ENCODE data around the gene NAALADL1.

GRCh38 chr11:65036931-65037330, 21.4 kb downstream of the NAALADL1 start:
- TF ChIP-seq SUZ12 (IDR thresholded peaks at IDR 0.05) (no peak), BHLHE40 (IDR thresholded peaks at IDR 0.05; ENCODE audit: borderline replicate concordance) (no peak), ELF4 (IDR thresholded peaks at IDR 0.05) (no peak), FOXK2 (IDR thresholded peaks at IDR 0.05) (no peak), NFRKB (IDR thresholded peaks at IDR 0.05) (no peak), FOXA1 (IDR thresholded peaks at IDR 0.05) (no peak), ARNT (IDR thresholded peaks at IDR 0.05) (no peak), FOXM1 (IDR thresholded peaks at IDR 0.05; ENCODE audit: borderline replicate concordance) (no peak), SP1 (IDR thresholded peaks at IDR 0.05) (no peak)
